HG02678 (cell line): Measurements from ENCODE around the gene ZNF622.

Experiments
- ATAC-seq: cut with Tn5 transposase; IDR thresholded peaks from one replicate; pipeline ENCODE4 v1.9.1; 2021; ENCODE audit warnings: mild to moderate bottlenecking, moderate library complexity; ENCODE audit not compliant: unreplicated experiment

The ZNF622 gene, protein sequence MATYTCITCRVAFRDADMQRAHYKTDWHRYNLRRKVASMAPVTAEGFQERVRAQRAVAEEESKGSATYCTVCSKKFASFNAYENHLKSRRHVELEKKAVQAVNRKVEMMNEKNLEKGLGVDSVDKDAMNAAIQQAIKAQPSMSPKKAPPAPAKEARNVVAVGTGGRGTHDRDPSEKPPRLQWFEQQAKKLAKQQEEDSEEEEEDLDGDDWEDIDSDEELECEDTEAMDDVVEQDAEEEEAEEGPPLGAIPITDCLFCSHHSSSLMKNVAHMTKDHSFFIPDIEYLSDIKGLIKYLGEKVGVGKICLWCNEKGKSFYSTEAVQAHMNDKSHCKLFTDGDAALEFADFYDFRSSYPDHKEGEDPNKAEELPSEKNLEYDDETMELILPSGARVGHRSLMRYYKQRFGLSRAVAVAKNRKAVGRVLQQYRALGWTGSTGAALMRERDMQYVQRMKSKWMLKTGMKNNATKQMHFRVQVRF

DNA sequence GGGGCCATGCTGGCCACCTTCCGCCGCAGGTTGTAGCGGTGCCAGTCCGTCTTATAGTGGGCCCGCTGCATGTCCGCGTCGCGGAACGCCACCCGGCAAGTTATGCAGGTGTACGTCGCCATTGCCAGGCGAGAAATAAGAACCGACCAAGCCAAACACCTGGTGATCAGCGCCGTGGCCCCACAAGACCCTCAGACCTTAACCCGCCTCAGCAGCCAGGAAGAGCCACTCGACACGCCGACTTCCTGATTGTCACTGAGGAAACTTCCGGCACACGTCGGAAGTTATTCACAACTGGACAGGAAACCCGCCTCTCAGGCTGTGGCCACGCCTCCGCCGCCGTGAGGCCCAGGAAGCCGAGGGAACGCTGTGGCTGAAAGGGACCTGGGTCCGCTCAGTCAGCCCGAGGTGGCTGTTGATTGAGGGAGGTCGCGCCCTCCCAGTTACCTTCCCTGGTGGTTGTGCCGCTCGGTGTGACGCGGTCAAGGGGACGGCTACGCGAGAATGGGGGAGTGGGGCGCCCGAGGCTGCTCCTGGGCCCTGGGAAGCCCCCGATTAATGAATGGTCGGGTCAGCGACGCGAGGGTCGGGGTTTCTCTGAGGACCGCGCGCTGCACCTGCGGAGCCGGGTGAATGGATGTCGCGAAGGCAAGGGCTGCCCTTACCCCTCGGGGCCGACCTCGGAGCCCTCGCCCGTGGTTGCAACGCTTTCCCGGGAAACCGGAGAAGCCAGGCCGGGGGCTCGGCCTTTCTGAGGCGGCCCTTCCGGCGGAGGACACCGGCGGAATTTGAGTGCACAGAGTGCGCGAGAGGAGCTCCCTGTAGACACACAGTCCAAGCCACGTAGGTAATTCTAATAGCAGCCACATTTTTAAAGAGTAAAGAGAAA lies at the start of gene ZNF622:
Gene ZNF622 (minus strand): TSS at position 257 of the 889 bp plus-strand sequence. CDS start 135 bp downstream, at position 122.
- peak; percentile 84 for ATAC-seq

DNA sequence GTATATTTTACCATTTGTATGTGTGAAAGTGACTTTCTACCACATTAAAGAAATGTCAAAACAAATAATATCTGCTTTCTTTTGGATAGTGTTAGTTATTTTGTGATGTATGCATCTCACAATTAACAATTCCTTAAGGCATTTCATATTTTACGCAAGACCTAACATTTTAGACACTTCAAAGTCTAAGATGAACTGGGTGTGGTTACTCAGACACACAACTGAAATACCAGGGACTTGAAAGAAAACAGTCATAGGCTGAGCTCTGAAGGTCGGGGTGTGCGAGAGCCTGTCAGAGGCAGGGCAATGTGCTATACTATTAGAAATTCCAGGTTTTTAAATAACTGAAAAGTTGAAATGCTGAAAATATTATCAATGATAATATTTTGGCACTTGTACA lies 44.5 kb upstream of the ZNF622 start:
- ATAC-seq: no peak

DNA sequence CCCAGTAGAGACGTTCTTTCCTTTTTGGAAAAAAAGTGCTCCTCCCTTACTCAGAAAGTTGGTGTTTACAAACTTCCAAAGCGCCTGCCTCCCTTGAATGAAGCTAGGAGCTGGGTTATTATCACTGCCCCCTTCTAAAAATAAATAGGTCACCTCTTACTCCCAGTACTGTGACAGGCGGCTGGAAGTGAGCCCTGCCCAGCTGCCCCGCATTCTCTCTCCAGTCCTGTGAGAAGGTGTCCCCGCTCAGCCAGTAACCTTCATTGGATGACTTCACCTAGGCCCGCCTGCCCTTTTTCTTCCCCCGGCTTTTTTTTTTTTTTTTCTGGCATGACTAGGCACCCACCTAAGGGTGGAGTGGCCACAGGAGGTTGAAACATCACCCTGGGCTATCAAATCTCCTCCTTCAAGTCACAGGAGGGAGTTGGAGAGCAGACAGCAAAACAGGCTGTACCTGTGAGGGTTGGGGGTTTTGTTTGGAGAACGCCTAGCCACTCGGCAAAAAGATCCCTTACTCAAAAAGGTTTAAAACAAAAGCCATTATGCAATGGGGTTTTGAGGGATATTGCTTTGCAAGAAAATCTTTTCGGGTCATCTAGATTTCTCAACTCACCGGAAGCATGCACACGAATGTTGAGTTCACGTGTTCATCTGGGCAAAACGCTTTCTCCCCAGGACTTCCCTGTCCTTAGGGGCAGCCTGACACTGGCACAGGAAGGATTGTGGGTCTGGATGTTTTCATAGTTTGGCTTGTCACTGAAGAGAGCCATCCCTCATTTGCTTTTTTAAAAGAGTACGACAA lies 43.3 kb upstream of the ZNF622 start:
- no peak for ATAC-seq

DNA sequence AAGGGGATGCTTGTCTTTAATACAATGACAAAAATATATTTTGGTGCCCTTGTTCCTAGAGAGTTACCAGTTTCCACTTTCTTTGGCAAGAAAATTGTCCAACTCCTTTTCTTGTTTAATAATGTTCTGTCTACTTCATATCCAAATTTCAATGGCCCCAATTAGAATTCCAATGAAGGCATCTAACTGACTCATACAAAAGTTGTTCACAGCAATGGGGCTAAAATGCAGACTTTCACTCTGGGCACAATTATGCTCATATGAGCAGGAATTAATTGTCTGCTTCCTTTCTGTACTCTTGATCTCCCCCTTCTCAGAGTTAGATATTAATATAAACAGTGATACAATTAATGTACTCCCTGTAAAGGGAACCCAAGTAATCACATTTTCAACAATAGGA lies 42.1 kb upstream of the ZNF622 start:
- ATAC-seq: no peak

DNA sequence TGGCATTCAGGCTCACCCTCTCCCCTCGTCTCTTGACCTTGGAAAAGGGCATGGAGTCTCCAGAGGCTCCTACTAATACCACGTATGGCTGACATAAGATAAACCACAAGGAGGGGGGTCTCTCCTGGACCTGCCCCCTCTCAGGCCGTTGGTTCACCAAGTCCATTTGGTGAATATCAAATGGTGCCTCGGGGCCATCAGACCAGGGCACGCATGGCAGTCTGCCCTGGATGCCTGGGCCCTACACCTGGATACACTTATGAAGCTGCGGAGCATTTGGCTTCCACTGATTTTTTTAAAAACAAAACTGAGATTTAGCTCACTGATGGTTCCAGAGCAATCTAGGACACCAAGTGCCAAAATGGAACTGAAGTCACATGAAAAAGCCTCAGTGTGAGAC lies 40.3 kb upstream of the ZNF622 start:
- ATAC-seq: no peak

DNA sequence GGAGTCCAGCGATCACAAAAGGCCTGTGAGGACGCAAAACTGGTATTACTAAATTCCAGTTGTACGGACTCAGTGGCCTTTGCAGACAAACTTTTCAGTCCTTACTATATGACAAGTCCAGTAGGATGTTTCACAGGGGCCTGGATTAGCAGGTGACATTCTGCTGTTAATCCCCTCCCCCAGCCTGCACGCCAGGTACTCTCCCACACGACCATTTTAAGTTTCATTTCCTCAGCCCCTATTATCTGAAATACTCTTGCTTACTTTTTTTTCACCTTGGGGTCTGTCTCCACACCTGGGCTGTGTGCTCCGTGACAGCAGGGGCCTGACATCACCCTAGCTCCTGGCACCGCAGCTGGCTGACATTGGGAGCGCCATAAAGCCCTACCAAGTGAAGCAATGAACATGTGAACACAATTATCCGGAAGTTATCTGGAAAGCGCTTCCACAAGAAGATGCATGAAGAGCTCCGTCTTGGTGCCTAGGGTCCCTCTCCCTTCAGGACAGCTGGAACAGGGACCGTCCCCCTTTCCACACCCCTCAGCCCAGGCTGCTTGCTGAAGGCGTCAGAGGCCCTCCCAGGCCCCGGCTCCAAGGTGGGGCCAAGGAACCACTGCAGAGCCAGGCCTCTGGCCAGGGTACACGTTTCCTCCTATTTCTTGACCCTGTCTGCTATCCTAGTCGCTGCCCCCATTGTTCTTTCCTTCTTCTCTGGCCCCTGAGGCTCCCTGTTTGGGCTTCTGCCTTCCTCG lies 39.7 kb upstream of the ZNF622 start:
- no peak for ATAC-seq

DNA sequence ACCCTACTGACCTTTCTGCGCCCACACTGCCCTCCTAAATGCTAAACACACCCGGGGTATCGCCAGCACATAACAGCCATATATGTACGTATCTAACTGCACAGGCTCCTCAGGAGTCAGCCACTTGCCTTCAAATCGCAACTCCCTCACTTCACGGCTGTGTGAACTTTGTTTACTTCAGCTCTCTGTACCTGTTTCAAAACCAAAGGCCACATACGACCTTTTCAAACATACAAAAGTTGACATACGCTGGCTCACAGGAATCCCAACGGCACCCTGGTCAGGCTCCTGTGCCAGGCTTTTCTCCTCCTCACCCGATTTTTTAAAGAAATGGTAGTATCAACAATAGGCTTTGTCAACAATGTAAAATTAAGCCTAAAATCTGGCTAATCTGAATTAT lies 39.0 kb upstream of the ZNF622 start:
- ATAC-seq: no peak

DNA sequence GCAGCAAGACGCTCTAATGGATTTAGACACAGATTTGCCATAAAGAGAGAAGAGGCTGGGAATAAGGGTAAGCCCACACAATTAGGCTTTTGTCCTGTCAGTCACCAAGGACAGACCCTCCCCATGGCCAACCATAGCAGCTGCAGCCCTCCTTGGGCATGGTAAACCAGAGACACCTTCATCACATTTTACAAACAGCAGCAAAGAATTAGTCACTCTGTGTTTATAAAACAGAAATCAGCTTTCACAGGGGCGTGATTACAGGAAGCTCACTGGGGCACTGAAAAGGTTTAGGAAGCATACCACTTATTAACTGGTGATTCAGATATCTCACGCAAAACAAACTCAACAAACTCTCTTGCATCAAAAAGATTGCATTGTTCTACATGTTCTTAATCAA lies 37.3 kb upstream of the ZNF622 start:
- no peak for ATAC-seq

DNA sequence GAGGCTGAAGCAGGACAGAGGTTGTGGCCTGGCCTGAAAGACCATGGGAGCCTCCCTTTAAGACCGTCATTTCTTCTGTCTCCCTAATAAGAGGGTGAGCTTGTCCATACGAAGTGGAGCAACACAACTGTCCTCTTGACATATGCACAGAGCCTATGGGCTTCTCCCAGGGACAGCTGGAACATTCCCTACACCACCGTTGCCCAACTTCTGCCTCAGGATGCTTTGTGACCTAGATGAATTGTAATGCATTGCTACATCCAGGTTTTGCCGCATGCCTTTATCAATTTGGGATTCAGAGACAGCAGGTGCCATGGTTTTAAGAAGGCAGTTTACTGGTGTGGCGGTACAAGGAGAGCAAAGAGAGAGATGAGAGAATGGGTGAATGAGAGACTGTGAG lies 34.4 kb upstream of the ZNF622 start:
- ATAC-seq: no peak

DNA sequence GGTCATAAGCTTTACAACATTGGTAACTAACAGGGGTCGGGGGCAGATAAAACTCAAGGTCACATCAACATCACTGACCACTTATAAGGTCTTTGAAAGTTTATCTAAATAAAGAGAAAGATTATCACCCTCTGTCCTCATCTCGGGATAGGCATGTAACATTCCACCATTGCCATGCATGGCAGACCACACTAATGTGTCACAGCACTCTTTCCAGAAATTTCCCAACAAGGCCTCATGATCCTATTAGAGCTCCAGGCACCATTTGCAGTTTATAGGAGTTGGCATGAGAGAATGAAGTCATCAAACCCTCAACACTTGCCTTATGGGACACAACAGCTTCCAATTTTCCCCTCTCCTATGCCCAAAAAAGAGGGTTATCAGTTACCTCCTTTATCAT lies 31.9 kb upstream of the ZNF622 start:
- ATAC-seq: no peak

DNA sequence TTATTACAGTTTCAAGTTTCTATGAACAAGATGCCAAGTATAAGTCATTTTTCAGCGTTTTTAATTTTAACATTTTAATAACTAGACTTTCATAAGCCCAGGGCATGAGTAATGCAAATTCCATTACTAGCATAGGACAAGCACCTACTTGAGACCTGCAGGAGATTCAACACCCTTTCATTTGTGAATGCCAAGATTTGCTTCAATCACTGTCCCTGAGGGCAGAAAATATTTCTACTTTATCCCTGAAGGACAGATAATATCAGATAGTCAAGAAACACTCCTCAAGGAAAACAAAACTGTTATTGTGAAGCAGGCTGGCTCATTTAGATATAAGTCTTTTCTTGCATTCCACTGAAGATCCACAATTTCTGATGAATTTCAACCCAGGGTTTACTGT lies 27.7 kb upstream of the ZNF622 start:
- no peak for ATAC-seq

DNA sequence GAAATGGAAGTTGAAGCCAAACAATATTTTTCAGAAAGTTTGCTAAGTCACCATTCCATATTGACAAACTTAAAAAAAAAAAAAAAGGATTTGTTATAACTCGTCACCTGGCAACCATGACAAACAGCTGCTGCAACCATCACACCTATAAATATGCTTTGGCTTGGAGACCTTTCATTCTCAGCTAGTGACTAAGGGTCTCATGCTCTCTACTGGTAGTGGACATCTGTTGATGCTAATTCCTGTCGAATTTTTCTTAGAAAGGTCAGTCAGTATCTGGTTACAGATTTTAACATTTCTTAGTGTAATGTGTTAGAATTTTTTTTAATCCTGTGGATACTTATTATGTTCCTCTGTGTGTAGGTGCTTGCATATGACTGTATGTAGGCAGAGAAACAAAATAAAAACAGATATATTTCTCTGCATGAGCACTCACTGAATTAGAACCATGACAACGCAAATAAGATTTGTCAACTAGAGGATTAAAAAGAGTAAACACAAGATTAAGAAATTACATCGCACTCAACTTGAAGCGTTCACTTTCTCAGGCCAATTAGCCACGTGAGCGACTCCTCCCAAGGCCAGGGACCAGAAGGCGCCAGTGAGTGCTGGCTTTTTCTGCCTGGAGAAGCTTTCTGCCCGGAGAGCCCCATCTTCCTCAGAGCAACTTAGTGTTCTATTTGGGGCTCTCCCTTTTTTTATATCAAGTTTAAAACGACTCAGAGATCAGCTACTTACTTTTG lies 27.0 kb upstream of the ZNF622 start:
- no peak for ATAC-seq

DNA sequence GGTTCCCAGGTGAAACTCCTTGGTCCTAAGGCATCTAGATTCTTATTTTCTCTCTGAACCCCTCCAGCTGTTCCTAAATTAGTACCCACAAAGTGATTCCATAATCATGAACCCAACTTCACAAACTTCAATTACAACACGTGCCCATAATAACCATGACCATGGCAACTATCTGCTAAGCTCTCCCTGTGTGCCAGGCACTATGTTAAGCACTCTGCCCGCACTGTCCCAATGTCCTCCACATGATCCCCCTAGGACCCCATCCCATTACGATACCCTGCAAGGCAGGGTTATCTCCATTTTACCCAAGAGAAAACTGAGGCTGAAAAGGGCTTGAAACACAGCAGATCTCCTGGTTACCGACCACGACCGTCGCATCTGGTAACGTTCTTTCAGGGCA lies 25.3 kb upstream of the ZNF622 start:
- ATAC-seq: no peak

DNA sequence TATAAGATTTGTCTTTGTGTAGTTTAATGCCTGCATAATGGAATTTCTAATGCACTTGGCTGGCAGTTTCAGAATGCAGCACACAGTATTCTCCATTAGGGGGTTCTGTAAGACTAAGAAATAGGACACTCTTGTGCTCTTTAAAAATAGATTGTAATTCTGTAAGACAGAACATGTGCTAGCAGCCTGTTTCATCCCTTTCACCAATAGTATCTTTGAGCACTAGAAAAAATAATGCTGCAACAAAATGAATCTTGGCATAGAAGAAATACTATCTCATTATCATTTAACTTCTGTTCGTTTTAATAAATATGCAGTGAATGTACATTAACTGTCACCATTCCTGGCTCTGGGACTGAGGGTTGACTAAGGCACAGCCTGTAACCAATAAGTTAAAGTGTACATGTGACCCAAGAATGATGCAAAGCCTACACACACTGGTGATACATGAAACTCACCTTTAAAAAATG lies 23.8 kb upstream of the ZNF622 start:
- ATAC-seq: no peak

DNA sequence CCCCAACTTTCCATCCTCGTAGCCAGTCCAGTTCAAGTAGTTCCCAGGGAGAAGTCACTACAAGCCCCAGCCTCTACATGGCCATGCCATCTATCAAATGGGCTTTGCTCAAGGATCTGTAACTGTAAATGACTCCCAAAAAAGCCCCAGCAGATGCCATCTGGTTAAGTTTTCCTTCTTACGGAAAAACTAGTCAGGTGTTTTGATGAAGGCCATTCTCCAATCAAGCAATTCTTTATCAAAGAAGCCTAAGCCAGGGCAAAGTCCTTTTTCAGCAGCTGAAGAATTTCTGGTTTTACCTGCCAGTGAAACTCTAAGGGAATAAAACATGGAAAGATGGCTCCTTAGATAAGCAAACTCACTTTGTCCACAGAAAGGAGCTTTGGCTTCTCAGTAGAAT lies 21.9 kb upstream of the ZNF622 start:
- ATAC-seq: no peak

DNA sequence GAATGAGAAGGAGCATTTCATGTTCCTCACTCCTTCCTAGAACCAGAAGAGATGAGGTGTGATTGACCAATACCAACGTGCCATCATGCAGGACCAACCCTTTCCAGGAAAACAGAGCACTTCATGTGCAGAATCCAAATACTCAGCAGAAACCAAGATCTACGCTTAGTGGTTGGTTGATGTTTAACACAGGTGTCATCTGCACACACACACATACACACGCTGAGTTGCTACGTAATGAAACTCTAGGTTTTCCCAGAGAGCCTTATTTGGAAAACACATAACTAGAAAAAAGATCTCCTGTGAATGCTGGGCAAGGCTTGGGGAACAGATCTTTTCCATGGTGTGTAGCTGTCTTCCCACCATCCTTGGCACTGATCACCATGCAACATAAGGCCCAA lies 21.1 kb upstream of the ZNF622 start:
- no peak for ATAC-seq

DNA sequence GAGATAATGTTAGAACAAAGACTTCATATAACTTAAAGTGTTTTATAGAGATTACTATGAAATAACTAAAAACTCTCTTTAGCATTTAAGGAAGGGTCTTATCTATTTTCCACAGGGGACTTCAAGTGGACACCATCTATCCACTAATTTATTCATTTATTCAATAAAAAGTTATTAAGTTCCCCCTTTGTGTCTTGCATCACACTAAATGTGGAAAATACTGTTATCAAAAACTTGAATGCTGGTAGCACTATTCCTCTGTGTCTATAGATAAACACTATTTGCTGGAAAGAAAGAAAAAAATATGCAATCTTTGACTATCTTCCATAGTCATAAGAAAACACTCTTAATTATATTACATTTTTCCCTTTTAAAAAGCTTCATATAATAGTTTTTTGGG lies 20.1 kb upstream of the ZNF622 start:
- no peak for ATAC-seq

DNA sequence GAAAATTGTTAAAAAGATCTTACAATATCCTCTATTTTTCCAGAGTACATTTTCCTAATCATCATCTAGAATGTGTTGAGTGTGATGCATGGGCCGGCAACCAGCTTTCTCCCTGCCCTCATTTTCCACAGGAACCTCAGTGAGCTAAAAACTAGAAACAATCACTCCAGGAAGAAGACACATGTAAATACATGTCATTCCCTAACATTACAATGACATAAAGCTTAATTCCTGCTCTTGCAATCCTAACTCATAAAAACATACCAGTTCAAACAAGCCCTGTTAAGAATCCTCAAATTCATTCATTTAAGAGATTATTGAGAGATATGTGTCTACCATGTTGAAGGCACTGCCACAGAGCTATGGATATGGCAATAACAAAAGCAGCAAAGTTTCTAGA lies 18.5 kb upstream of the ZNF622 start:
- ATAC-seq: no peak

DNA sequence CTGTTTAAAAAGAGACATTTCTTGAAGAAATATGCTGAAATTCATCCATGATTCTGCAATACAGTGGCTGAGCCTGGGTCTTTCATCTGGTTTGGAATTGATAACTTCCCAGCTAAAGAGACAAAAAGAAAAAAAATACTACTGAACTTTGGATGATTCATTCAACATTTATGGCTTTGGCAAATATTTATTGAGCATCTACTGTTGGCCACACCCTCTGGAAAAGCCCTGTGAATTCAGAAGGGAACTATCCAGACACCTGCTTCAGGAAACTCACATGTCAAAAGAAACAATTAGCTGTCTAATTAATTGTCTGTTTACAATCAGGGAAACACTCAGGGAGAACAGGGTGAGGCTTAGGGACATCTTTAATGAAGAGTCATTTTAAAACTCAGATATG lies 17.8 kb upstream of the ZNF622 start:
- no peak for ATAC-seq

DNA sequence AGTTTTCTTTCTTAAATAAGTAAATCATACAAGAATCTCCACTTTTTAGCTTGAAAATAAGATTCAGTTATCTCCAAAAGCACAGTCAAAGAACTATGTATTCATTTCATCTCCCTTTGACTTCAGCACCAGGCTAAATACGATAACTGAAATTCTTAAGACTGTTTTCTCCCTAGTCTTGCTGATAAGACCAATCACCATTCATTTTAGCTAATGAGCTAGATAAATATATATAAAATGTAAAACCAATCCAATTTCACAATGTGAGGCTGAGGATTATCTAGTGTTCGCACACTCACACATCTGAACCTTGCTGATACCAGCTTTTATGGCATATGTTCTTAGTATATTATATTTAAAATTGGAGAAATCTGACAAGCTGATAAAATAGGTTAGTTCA lies 17.3 kb upstream of the ZNF622 start:
- no peak for ATAC-seq
